Glutamatergic neuron (in vitro differentiated cells): ENCODE measurements around the gene PDGFRA. TPM values are rescaled to one million over a fixed set of nuclear protein-coding genes. Genes with fewer than 3 reads are reported as not detected.

Experiments used
- DNase-seq: peaks from one replicate; pipeline ENCODE4 v3.0.0; 2022
- H3K27ac Mint-ChIP-seq: one replicate; pipeline ENCODE4 v1.8.0; 2020; ENCODE audit warnings: mild to moderate bottlenecking, mixed read lengths, inconsistent platforms; ENCODE audit not compliant: unreplicated experiment
- H3K27me3 Mint-ChIP-seq: one replicate; pipeline ENCODE4 v1.8.0; 2020; ENCODE audit warnings: mild to moderate bottlenecking, moderate library complexity, mixed read lengths, inconsistent platforms; ENCODE audit not compliant: unreplicated experiment
- H3K36me3 Mint-ChIP-seq: one replicate; pipeline ENCODE4 v1.8.0; 2020; ENCODE audit warnings: mild to moderate bottlenecking, mixed read lengths, inconsistent platforms; ENCODE audit not compliant: unreplicated experiment
- H3K4me1 Mint-ChIP-seq: one replicate; pipeline ENCODE4 v1.8.0; 2020; ENCODE audit warnings: mild to moderate bottlenecking, low read depth, mixed read lengths, inconsistent platforms; ENCODE audit not compliant: unreplicated experiment
- H3K4me3 Mint-ChIP-seq: one replicate; pipeline ENCODE4 v1.8.0; 2020; ENCODE audit warnings: mild to moderate bottlenecking, mixed read lengths, inconsistent platforms; ENCODE audit not compliant: unreplicated experiment
- H3K9me3 Mint-ChIP-seq: one replicate; pipeline ENCODE4 v1.8.0; 2020; ENCODE audit warnings: mild to moderate bottlenecking, moderate library complexity, mixed read lengths, inconsistent platforms; ENCODE audit not compliant: unreplicated experiment
- CTCF ChIP-seq: fragments of 200-600 bp; sonication (generic); IDR thresholded peaks from one replicate; pipeline ENCODE4 v1.5.0; 2021; ENCODE audit not compliant: partially characterized antibody, unreplicated experiment
- total RNA-seq: library from RNA; stranded (reverse); fragmentation: NEBNext Ultra II Directional; extraction: Animal tissue kit (Norgen Biotek cat#: 25700); gene quantifications from one replicate; pipeline ENCODE4 v1.2.1, GENCODE V29; 2021; ENCODE audit not compliant: unreplicated experiment

Gene PDGFRA
- total RNA-seq, 1 donor from 2014 or later, result 14.1 TPM

- Mint-ChIP-seq H3K4me1 (peaks cover 30% of the 10 kb centered on the region), H3K36me3 (peaks cover 27% of the 10 kb centered on the region), H3K9me3 (peaks cover 14% of the 10 kb centered on the region), H3K4me3 (peak overlapping the region; percentile 60), H3K27ac (peak overlapping the region; percentile 67), H3K27me3 (peaks cover 5% of the 10 kb centered on the region)
- peak; percentile 43 for DNase-seq
- no peak for TF ChIP-seq CTCF
Observed at GRCh38 chr4:54281054-54281766, 52.1 kb downstream of the PDGFRA start.

- Mint-ChIP-seq H3K9me3 (peaks cover 11% of the 10 kb centered on the region), H3K36me3 (peaks cover 27% of the 10 kb centered on the region)
Observed at GRCh38 chr4:54282837-54283236, 53.7 kb downstream of the PDGFRA start.

DNA sequence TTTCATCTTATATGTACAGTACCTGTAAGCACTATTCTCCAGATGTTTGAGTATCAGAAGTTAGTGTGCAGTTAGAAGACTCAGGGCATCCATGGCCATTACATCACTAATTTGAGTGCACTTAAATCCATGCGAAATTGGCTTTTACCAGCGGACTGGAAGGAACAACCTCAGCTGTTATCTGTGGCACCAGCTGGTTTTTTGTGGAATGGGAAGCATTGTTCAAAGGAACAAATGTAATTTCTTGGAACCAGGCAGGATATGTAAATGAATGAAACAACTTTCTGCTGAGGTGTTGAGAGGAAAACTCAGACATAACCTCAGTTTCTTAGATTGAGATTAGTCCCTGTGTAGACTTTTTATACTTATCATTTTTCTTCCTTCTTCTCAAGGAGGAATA, 60.2 kb downstream of the PDGFRA start:
- H3K4me1 Mint-ChIP-seq, result no peaks in the 10 kb centered on the region
- no peak for TF ChIP-seq CTCF

More at GRCh38 chr4:54282837-54283236, 53.7 kb downstream of the PDGFRA start:
- Mint-ChIP-seq H3K27me3 (peaks cover 5% of the 10 kb centered on the region), H3K27ac (peak overlapping the region; percentile 67), H3K4me1 (peaks cover 21% of the 10 kb centered on the region), H3K4me3 (no peak overlapping the region)
- DNase-seq, result no peak
- no peak for TF ChIP-seq CTCF

DNA sequence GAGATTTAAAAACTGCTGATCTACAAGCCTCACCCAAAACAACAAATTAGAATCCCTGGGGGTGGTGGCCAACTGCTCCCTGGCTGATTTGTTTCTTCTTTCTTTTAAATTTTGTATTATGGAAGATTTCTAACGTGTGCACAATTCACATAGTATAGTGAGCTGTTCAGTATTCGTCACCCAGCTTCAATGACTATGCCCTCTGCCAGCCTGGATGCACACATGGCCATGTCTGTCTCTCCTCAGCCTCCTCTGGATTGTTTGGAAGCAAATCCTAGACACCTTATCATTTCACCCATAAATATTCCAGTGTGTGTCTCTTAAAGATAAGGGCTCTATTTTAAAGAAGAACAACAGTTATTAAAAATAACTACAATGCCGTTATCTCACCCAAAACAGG, 61.9 kb downstream of the PDGFRA start:
- Mint-ChIP-seq H3K4me1 (no peaks in the 10 kb centered on the region), H3K36me3 (peaks cover 13% of the 10 kb centered on the region), H3K27me3 (peaks cover 2% of the 10 kb centered on the region), H3K9me3 (no peaks in the 10 kb centered on the region), H3K4me3 (no peak overlapping the region), H3K27ac (no peak overlapping the region)
- DNase-seq, result no peak
- no peak for TF ChIP-seq CTCF

More for the DNA sequence above, 60.2 kb downstream of the PDGFRA start:
- DNase-seq, result no peak
- H3K27me3 Mint-ChIP-seq, result peaks cover 2% of the 10 kb centered on the region
- H3K4me3 Mint-ChIP-seq, result no peak overlapping the region
- H3K27ac Mint-ChIP-seq, result peak overlapping the region; percentile 2
- peaks cover 19% of the 10 kb centered on the region for H3K36me3 Mint-ChIP-seq
- peaks cover 2% of the 10 kb centered on the region for H3K9me3 Mint-ChIP-seq

DNA sequence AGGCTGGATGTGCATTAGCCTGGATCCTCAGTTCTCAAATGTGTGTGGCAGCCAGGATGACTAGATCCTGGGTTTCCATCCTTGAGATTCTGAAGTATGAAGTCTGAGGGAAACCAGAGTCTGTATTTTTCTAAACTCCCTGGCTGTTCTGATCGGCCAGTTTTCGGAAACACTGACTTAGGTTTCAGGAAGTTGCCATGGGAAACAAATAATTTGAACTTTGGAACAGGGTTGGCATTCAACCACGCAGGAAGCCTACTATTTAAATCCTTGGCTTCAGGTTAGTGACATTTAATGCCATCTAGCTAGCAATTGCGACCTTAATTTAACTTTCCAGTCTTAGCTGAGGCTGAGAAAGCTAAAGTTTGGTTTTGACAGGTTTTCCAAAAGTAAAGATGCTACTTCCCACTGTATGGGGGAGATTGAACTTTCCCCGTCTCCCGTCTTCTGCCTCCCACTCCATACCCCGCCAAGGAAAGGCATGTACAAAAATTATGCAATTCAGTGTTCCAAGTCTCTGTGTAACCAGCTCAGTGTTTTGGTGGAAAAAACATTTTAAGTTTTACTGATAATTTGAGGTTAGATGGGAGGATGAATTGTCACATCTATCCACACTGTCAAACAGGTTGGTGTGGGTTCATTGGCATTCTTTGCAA, 67.6 kb downstream of the PDGFRA start:
- Mint-ChIP-seq H3K4me1 (no peaks in the 10 kb centered on the region), H3K4me3 (no peak overlapping the region), H3K27me3 (no peaks in the 10 kb centered on the region), H3K27ac (no peak overlapping the region), H3K9me3 (peaks cover 6% of the 10 kb centered on the region), H3K36me3 (peaks cover 11% of the 10 kb centered on the region)
- TF ChIP-seq CTCF, result no peak
- no peak for DNase-seq
